Fibroblast of lung (primary cell): ENCODE results near the gene GLIPR2. TPM values are rescaled to one million over a fixed set of nuclear protein-coding genes. Genes with fewer than 3 reads are reported as not detected.

ENCODE experiments used
- DNase-seq, 2 donors: peaks; one replicate each; pipeline versions ENCODE4 v3.0.0 to v3.0.0-alpha.2; 2010; ENCODE audit warnings: low read depth in 2 of 2
- H2AFZ ChIP-seq: 2 replicates; pipeline ENCODE4 v1.5.1; 2012; ENCODE audit warnings: low read length, control low read depth, inconsistent platforms
- H3K27ac ChIP-seq: 2 replicates; pipeline ENCODE4 v1.5.1; 2011; ENCODE audit warnings: low read length, control low read depth; ENCODE audit not compliant: insufficient read depth
- H3K27me3 ChIP-seq: 2 replicates; pipeline ENCODE4 v1.5.1; 2011; ENCODE audit warnings: mild to moderate bottlenecking, low read length; ENCODE audit not compliant: control insufficient read depth, insufficient read depth
- H3K36me3 ChIP-seq: 2 replicates; pipeline ENCODE4 v1.5.1; 2011; ENCODE audit warnings: low read length; ENCODE audit not compliant: control insufficient read depth, insufficient read depth
- H3K4me1 ChIP-seq: 2 replicates; pipeline ENCODE4 v1.5.1; 2011; ENCODE audit warnings: low read length; ENCODE audit not compliant: control insufficient read depth, insufficient read depth; ENCODE audit errors: extremely low read depth
- H3K4me2 ChIP-seq: 2 replicates; pipeline ENCODE4 v1.5.1; 2011; ENCODE audit warnings: low read length, control low read depth; ENCODE audit not compliant: insufficient read depth; ENCODE audit errors: extremely low read depth
- H3K4me3 ChIP-seq, 4 experiments: fragments of 200-600 bp in 1 of 4; sonication (generic) in 1 of 4; replicated peaks in 1 of 4; 2 replicates each; pipeline ENCODE4 v1.5.1; 2011 to 2016; ENCODE audit warnings: low read length in 4 of 4, low read depth in 3 of 4, mild to moderate bottlenecking in 3 of 4, control low read depth in 2 of 4, inconsistent platforms in 1 of 4, mixed read lengths in 1 of 4; ENCODE audit not compliant: insufficient read depth in 1 of 4; ENCODE audit errors: control extremely low read depth in 1 of 4
- H3K79me2 ChIP-seq: 2 replicates; pipeline ENCODE4 v1.5.1; 2012; ENCODE audit warnings: mild to moderate bottlenecking, low read length, inconsistent platforms; ENCODE audit not compliant: control insufficient read depth, insufficient read depth
- H3K9ac ChIP-seq: 2 replicates; pipeline ENCODE4 v1.5.1; 2011; ENCODE audit warnings: mild to moderate bottlenecking, low read length, control low read depth; ENCODE audit not compliant: insufficient read depth
- H3K9me3 ChIP-seq: 2 replicates; pipeline ENCODE4 v1.5.1; 2012; ENCODE audit warnings: low read depth, low read length; ENCODE audit not compliant: control insufficient read depth, insufficient read depth
- H4K20me1 ChIP-seq: 2 replicates; pipeline ENCODE4 v1.5.1; 2011; ENCODE audit warnings: low read length; ENCODE audit not compliant: control insufficient read depth, insufficient read depth; ENCODE audit errors: extremely low read depth
- CTCF ChIP-seq, 2 donors: IDR thresholded peaks in 1 of 2; conservative IDR thresholded peaks in 1 of 2; 1 replicate in 1 of 2; 2 replicates in 1 of 2; pipeline ENCODE4 v1.5.1; 2011 to 2012; ENCODE audit warnings: low read length in 2 of 2, control low read depth in 1 of 2, inconsistent platforms in 1 of 2, low read depth in 1 of 2, mild to moderate bottlenecking in 1 of 2
- EZH2 ChIP-seq: IDR thresholded peaks from 2 replicates; pipeline ENCODE4 v1.5.1; 2012; ENCODE audit warnings: low read length, control low read depth, mild to moderate bottlenecking; ENCODE audit errors: missing control alignments
- polyA plus RNA-seq, 2 donors: library from polyadenylated mRNA; depleted of rRNA in 1 of 2; stranded (reverse) in 1 of 2; unstranded in 1 of 2; fragments of >200 nt; gene quantifications; 2 replicates each; pipeline ENCODE4 v1.2.1, GENCODE V29; 2011 to 2012; ENCODE audit warnings: missing spikeins in 1 of 2
- total RNA-seq: library from RNA; depleted of rRNA; stranded (reverse); fragments of >200 nt; gene quantifications from 2 replicates; pipeline ENCODE4 v1.2.1, GENCODE V29; 2014

The GLIPR2 gene
- total and polyA plus RNA-seq, 2 donors (not counting 1 experiment from before 2014, with no cell fraction given), result 40.0 to 108 TPM

DNA sequence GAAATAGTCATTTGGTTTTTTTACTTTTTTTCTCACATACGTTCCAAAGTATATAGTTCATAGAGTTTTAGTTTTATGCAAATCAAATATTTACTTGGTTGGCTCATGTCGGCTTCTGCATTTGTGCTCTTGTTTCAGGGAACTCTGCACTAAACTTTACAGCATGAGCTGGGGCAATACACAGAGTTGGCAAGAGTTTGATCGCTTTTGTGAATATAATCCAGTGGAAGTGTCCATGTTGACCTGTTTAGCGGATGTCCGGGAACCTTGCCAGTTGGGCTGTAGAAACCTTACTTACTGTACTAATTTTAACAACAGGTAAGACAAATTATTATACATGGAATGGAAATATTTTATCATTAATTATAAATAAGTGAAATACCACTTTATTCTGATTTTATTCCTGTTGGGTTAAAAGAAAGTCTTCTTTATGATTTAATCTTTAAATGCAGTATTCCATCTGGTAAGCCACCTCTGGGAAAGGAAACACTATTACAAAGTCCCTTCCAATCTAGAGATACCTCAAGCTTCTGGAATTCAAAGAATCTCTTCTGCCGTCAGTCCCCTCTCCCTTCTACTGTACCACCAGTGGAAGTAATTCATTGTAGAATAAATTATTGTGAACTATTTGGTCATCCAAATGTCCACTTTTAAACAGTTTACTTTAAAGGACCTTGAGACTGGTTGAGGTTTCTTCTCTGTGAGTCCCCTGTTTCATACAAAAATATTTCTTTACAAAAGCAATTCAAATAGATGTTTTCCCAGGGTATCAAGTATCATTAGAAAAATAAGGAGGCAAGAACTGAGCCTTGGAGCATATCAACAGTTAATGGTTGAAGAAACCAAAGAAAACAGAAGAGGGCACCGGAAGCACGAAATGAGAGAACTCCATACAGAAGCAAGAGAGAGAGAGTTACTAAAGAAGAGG lies 45.2 kb upstream of the GLIPR2 start:
- no peaks in the 10 kb centered on the region for H4K20me1 ChIP-seq
- H3K4me3 ChIP-seq, result no peak overlapping the region
- peak in 1 of 2 donors; percentile 7 for TF ChIP-seq CTCF (conservative IDR thresholded peaks at IDR 0.05 in 1 of 2, IDR thresholded peaks at IDR 0.05 in 1 of 2; ENCODE audit: low read depth in 1 of 2, low read length in 2 of 2)
- TF ChIP-seq EZH2, result no peak
- no peaks in the 10 kb centered on the region for H3K27me3 ChIP-seq
- peaks cover 14% of the 10 kb centered on the region for H3K4me1 ChIP-seq
- H3K4me2 ChIP-seq, result peak overlapping the region; percentile 55
- no peaks in the 10 kb centered on the region for H3K9me3 ChIP-seq
- H3K36me3 ChIP-seq, result peaks cover 5% of the 10 kb centered on the region
- no peak overlapping the region for H3K9ac ChIP-seq
- peak overlapping the region; percentile 72 for H3K27ac ChIP-seq
- no peak overlapping the region for H2AFZ ChIP-seq
- DNase-seq, result peak; percentile 63 to 90
- H3K79me2 ChIP-seq, result no peaks in the 10 kb centered on the region

- TF ChIP-seq CTCF (conservative IDR thresholded peaks at IDR 0.05 in 1 of 2, IDR thresholded peaks at IDR 0.05 in 1 of 2; ENCODE audit: low read depth in 1 of 2, low read length in 2 of 2) (no peak), EZH2 (no peak)
- no peaks in the 10 kb centered on the region for H3K79me2 ChIP-seq
- no peak for DNase-seq
- H3K4me3 ChIP-seq, result no peak overlapping the region
- H3K36me3 ChIP-seq, result peaks cover 4% of the 10 kb centered on the region
- H2AFZ ChIP-seq, result no peak overlapping the region
- H3K4me1 ChIP-seq, result peaks cover 14% of the 10 kb centered on the region
- no peaks in the 10 kb centered on the region for H3K9me3 ChIP-seq
- H3K27me3 ChIP-seq, result no peaks in the 10 kb centered on the region
- H3K4me2 ChIP-seq, result no peak overlapping the region
- no peak overlapping the region for H3K9ac ChIP-seq
- H4K20me1 ChIP-seq, result no peaks in the 10 kb centered on the region
- peak overlapping the region; percentile 72 for H3K27ac ChIP-seq
Observed at GRCh38 chr9:36092014-36092413, 44.5 kb upstream of the GLIPR2 start.

GRCh38 chr9:36092509-36093215 lies 43.9 kb upstream of the GLIPR2 start:
- Histone ChIP-seq H3K4me3 (no peak overlapping the region), H3K36me3 (peaks cover 2% of the 10 kb centered on the region), H3K27me3 (no peaks in the 10 kb centered on the region), H3K4me1 (peaks cover 14% of the 10 kb centered on the region), H2AFZ (no peak overlapping the region), H3K79me2 (no peaks in the 10 kb centered on the region), H3K9me3 (no peaks in the 10 kb centered on the region), H3K27ac (no peak overlapping the region), H4K20me1 (no peaks in the 10 kb centered on the region), H3K9ac (no peak overlapping the region), H3K4me2 (no peak overlapping the region)
- DNase-seq, result no peak
- TF ChIP-seq EZH2 (no peak), CTCF (conservative IDR thresholded peaks at IDR 0.05 in 1 of 2, IDR thresholded peaks at IDR 0.05 in 1 of 2; ENCODE audit: low read depth in 1 of 2, low read length in 2 of 2) (no peak)
